Stimulated activated CD8-positive, alpha-beta memory T cell treated with anti-CD3 and anti-CD28 coated beads, Interleukin-4, amount 100 ng/mL, for 1 hour (primary cell): ENCODE results near the gene MRPL18.
A peak's percentile ranks its signal among the peaks of the same experiment; 100 is the strongest.
"Not testable (repeated sequence)": the region's sequence is repeated elsewhere in the genome, so short reads cannot be mapped to it uniquely, and the experiment has no call there.

Experiments used
- DNase-seq, 2 donors: peaks; one replicate each; pipeline ENCODE4 v3.0.0-alpha.2; 2020; ENCODE audit warnings: low read depth in 2 of 2, low spot score in 1 of 2

Gene MRPL18

DNA sequence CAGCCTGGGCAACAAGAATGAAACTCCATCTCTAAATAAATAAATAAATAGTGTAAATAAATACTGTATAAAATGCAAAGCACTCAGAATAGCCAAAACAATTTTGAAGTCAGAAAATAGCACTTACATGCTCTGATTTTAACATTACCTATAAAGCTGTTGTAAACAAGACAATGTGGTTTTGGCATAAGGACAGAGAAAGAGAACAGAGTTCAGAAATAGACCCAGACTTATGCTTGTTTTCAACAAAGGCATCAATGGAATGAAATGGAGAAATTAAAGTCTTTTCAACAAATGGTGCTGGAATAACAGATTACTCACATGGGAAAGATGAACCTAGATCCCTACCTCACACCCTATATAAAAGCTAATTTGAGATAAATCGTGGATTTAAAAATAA, 18.1 kb upstream of the MRPL18 start:
- no peak for DNase-seq

DNA sequence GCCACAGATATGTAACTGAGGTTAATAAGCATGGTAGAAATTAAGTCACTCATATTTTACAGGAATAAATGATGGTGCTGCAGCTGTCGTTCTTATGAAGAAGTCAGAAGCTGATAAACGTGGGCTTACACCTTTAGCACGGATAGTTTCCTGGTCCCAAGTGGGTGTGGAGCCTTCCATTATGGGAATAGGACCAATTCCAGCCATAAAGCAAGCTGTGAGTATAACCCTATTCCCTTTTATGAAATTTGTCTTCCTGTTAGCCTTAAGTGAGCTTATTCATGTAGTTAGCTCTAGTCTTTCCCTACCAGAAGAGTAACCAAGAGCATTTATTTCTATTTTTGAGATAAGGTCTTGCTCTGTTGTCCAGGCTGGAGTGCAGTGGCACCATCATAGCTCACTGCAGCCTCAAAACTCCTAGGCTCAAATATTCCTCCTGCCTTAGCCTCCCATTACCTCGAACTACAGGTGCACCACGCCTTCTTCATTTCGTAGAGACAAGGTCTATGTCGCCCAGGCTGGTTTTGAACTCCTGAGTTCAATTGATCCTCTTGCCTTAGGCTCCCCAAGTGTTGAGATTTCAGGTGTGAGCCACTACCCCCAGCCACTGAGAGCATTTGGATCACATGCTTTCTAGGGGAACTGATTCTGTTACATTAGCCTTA, 12.9 kb upstream of the MRPL18 start:
- DNase-seq = no peak

DNA sequence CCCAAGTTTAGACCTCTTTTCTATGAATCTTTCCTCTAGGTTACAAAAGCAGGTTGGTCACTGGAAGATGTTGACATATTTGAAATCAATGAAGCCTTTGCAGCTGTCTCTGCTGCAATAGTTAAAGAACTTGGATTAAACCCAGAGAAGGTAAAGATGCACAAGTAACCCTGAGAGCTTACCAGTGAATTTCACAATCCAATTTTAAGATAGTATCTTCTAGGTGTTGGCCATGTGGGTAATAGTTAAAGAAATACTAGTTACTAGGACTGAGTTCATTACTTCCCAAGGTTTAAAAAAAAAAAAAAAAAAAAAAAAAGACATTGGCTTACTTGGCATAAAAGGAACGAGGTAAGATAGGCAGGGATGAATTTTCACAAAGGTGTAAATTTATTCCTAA, 12.1 kb upstream of the MRPL18 start:
- no peak for DNase-seq

DNA sequence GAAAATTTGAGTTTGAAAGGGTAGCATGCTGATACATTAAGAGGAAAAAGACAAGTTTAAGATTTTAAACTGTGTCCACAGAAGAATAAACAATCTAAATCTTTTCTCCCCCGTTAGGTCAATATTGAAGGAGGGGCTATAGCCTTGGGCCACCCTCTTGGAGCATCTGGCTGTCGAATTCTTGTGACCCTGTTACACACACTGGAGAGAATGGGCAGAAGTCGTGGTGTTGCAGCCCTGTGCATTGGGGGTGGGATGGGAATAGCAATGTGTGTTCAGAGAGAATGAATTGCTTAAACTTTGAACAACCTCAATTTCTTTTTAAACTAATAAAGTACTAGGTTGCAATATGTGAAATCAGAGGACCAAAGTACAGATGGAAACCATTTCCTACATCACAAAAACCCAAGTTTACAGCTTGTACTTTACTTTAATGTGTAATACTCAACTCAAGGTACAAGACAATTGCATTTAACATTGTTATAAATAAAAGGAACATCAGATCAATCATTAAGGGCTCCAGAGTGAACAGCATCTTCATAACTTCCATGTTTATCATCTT, 11.6 kb upstream of the MRPL18 start:
- no peak for DNase-seq

DNA sequence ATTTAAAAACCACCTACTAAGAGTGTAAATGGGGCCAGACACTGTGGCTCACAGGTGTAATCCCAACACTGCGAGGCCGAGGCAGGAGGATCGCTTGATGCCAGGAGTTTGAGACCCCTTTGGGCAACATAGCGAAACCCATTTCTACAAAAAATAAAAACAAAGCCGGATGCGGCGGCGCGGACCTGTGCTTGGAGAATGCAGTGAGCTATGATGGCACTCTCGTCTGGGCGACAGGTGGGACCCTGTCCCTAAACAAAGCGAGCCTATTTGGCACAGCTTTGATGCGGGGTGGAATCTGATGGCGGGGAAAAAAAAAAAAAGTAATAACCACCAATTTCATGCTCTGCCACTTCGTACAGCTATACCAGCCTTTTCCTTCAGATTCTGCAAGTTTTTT, 2.0 kb upstream of the MRPL18 start:
- no peak for DNase-seq

DNA sequence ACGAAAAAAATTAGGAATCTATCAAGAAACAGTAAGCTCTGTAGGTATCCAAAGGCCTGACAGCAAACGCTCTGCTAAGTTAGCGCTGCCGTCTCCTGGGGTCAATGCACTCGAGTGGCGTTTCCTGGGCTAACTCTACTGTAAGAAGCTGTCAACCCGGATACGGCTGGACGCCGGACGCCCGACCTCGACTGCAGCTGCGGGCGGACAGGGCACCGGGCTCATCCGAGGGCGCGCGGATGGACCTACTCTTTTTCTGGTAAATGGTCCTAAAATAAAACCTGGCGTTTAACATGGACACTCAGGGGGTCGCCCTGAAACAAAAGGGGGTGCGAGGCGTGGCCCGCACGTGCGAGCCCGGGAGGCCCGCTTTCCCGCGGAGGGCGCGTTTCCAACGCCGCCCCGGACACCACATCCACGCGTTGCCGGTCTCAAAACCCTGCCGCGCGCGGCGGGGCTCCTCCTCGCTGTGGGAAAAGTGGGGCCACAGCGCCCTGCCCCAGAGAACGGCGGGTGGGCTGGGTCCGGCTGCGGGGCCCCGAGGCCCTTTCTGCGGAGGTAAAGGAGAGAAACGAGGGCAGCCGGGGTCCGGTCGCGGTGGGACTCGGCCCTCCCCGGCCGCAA, 1.4 kb upstream of the MRPL18 start:
- peak in 1 of 2 donors; percentile 1 for DNase-seq

DNA sequence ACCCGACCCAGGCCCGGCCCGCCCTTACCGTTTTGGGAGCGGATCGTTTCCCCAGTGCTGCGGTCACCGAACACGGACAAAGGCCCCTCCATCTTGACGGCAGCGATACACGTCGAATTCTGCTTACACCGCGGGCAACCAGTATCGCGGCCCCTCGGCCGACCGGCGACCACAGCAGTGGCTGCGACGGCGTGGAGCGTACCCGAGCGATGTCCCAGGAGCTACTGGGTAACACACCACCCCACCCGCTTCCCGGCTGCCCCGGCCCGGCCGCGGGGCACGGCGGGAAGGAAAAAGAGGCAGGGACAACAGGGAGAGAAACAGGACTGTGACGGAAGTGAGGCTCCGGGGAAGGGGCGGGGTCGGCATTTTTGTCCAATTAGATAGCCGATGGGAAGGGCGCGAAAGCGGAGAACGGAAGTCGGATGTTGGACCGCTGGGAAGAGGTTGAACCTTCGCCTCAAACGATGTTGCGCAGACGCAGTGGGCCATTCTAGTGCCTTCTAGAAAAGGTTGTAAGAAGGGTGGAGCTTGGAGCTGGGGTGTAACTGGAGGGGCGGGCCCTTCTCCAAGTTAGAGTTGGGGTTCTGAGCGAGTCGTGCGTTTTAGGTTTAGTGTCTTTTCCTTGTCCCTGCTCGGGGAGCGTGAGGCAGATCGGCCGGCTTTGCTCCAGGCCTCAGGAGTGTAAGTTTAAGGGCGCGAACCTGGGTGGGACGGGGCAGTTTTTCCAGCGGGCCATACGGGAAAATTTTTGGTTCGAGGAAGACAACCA, 704 bp upstream of the MRPL18 start, which contains the start of gene TCP1:
TSS of gene TCP1 (minus strand) at position 226 of the 772 bp plus-strand sequence. CDS start at position 92, 134 bp downstream.
- peak; percentile 98 to 99 for DNase-seq

DNA sequence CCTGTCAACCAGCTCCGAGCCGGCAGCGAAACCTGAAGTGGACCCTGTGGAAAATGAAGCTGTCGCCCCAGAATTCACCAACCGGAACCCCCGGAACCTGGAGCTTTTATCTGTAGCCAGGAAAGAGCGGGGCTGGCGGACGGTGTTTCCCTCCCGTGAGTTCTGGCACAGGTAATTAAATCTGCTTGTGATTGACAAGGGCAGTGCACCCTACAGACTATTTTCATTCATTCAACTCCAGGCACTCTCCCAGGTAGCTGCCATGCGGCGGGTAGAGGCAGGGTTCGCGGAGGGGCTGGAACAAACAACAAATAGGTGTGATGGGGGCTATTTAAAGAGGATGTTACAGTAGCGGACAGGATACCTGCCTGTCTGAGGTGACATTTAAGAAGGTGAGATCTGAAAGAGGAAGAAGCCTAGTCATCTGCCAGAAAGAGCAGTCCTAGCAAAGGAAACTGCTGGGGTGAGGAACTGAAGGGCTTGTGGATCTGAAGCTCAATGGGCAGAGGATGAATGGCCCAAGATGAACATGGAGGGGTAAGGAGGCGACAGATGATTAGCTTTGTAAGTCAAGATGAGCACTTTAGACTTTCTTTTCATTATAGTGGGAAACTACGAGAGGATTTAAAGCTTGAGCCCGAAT, 810 bp downstream of the MRPL18 start:
- DNase-seq = no peak

DNA sequence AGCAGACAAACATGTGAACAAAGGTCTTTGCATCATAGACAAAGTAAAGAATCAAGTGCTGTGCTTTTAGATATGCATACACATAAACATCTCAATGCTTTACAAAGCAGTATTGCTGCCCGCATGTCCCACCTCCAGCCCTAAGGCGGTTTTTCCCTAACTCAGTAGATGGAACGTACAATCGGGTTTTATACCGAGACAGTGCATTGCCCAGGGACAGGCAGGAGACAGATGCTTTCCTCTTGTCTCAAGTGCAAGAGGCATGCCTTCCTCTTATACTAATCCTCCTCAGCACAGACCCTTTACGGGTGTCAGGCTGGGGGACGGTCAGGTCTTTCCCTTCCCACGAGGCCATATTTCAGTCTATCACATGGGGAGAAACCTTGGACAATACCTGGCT, 4.7 kb downstream of the MRPL18 start:
- DNase-seq = not testable (repeated sequence)

DNA sequence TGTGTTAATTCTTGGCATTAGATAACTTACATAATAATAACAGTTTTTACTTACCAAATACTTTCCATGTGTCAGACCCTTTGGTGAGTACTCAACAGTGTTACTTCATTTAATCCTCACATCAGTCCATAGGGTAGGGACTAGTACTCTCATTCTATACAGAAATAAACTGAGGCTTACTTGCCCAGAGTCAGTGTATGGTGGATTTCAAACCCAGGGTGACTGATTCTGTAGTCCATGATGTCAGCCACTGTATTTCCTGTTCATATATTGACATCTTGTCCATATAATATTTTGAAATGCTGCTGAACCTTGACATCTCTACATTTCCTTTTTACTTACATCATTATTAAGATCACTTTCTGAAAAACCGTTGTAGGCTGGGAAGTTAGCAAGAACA, 7.3 kb downstream of the MRPL18 start:
- DNase-seq = no peak

DNA sequence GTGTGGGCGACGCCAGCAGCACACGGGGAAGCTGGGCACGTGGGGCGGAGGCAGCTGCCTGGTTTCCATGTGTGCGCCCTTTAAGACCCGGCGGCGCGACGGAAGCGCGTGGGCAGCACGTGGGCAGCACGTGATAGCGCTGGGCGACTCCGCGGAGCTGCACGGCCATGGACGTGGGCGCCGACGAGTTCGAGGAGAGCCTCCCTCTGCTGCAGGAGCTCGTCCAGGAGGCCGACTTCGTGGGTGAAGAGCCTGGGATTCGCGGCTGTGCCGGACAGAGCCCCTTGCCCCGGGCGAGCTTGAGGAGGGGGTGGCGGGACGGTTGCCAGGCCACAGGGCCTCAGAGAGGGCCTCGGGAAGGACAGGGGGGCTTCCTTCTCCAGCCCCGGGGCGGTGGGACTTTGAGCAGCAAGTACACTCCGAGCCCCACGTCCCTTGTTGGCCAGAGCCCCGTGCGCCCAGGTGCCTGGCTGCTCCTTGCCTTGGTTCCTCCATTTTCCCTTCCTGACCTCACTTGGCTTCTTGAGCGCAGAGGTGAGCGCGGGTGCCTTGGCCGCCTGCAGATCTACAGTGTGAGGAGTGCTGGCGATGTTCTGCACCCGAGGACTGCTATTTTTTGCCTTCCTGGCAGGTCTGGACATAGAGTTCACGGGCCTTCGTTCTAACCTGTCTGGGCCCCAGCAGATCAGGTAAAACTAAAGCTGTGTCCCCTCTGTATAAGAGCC, 10.0 kb downstream of the MRPL18 start, which contains the start of gene PNLDC1:
TSS of gene PNLDC1 (plus strand) at position 136 of the 725 bp plus-strand sequence. CDS start at position 168, 32 bp downstream.
- DNase-seq = no peak

DNA sequence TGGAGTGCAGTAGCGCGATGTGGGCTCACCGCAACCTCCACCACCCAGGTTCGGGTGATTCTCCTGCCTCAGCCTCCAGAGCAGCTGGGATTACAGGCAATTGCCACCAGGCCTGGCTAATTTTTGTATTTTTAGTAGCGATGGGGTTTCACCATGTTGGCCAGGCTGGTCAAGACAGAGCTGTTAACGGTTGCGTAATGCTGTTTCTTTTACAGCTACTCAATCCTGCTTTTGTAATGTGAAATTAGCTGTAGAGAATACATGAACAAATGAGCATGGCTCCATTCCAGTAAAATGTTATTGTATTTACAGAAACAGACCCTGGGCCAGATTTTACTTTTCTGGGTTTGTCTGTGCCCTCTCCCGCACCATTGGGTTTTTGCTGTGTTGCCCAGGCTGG, 11.7 kb downstream of the MRPL18 start:
- DNase-seq = no peak

DNA sequence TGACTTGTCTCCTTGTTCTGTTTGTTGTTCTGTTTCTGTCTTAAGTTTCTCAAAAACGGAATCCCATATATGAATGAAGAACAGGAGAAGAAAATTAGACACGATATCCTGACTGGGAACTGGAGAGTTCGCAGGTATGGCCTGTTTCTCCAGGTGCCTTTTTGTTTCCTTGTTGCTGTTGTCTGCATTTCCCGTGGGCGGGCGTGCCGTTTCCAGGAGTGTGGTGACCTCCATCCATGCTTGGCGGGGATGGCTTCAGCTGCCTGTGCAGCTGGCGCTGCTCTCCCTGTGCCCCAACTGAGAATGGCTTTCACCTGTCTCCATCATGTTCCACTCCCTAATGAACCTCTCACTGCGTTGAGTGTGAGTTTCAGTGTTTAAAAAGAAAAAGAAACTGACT, 14.2 kb downstream of the MRPL18 start:
- no peak for DNase-seq

DNA sequence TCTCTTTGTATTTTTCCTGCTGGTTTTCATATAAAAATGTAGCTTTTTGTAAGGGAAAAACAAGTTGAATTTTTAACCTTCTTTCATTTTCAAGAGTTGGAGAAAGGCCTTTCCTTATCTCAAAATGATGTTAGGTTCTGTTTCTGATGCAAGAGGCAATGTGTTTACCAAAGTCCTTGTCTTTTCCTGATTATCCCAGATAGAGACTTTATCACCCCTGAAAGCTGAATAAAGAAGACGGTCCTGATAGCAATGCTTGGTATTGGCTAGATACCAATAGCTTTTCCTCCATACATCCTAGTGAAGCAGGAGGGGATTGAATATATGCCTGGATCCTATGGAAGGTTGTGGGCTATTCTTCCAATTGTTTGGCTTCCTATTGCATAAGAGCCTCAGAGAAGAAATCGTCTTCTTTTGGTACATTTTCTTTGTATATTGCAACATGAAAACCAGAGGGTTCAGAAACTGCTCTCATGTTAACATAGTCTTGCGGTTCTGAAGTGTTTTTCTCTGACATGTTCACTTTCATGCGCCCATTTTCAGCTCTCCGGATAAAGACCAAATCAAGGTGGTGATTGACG, 15.3 kb downstream of the MRPL18 start:
- no peak for DNase-seq

DNA sequence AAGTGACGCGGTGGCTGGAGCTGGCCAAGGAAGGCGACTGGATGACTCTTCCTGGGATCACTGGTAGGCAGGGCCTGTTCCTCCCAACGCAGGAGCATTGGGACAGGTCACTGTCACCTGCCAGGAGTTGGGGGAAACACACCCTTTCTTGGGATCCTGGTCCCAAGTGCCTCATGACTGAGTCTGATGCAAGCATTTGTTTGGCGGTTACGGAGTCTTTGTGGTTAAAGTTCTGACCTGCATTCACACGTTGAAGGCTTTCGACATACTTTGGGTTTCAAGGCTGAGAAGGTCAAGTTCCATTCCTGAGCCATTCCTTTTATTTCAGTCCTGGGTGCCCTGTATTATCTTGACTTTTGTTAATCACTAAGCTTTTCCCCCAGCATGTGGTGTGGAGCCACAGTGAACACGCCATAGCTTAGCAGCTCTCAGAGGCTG, 15.8 kb downstream of the MRPL18 start:
- no peak for DNase-seq

DNA sequence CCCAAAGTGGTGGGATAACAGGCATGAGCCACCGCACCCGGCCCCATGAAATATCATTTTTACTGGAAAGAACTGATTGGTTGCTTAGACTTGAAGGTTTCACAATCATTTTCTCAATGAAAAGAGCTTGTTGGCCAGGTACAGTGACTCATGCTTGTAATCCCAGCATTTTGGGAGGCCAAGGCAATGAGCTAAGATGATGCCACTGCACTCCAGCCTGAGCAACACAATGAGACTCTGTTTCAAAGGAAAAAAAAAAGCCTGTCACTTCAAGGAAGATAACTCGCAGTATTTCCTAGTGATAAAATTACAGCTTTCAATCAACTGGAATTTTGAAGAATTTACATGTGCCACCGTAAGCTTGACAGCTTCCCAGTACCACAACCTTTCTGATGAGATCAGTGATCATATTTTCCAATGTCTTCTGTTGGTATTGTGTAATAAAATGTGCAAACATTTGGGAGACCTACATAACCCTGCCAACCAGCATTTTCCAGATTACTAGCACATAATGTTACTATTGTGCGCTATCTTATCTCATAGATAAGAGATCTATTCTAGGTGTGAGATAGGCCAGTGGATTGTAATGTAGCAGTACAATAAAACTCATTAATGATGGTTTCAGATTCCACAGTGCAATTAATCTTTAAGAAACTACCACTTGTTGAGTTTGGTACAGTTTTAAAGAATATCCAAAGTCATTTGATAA, 17.0 kb downstream of the MRPL18 start:
- DNase-seq = no peak

DNA sequence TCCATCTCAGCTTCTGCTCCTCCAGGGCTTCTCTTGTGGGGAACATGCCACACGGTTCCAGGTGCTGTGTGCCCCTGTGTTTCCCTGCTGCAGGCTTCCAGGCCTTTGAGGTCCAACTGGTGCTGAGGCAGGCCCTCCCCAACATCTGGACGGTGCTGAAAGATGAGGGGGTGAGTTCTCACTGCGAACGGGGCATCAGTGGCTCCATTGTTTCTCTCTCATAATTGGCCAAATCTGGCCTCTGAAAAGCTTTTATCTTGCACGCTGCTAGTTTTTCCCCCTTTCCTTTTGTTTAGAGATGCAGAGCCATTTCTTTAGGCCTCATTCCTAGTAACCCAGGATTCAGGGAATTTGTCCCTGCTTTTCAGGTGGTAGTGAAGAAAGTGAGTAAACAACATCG, 18.4 kb downstream of the MRPL18 start:
- no peak for DNase-seq

DNA sequence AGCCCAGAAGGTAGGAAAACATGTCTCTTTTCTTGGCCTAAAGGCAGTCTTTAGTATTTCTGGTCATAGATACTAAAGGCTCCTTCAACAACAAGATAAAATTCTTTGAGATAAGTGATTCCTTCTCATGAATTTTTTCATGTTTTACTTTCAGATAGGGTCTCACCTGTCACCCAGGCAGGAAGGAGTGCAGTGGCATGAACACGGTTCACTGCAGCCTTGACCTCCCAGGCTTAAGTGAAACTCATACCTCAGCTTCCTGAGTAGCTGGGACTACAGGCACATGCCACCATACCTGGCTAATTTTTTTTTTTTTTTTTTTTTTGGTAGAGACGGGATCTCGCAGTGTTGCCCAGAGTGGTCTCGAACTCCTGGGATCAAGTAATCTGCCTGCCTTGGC, 18.9 kb downstream of the MRPL18 start:
- no peak for DNase-seq

DNA sequence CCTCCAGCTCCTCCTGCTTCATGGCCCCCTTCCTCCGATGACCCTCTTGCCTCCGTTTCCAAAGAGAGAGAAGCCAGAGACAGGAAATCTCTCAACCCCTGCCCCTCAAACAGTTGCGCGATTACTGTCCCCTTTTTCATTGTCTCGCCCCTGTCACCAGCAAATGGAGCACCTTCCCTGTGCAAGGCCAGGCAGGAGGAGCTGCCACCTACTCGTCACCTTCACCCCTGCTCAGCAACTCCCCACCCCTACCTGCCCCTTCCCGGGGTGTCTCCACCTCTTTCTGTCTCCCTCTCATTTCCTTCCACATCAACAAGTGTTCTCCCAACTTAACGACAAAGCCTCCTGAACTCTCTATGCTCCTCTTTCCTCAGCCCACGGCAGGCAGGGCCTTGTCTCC, 23.5 kb downstream of the MRPL18 start:
- no peak for DNase-seq

DNA sequence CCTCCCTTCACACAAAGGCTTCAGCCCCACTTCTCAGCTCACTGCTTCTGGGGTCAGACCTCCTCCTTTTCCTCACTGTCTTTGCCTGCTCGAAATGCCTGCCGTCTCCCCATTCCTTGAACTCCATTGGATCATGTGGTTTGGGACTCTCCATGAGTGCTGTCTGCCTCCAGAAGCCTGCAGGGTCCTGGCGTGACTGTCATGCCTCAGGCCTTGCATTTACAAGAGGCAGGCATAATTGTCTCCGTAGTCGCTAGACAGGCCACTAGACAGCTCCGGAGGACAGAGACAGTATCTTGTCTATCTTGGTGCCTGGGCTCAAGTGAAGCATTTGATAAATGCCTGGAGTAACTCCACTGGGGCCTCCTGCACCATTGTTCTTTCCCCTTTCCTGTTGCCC, 25.1 kb downstream of the MRPL18 start:
- no peak for DNase-seq
